ENCODE measurements around the gene KBTBD13. TPM values are rescaled to one million over a fixed set of nuclear protein-coding genes. Genes with fewer than 3 reads are reported as not detected.

Gene KBTBD13
- total RNA-seq, 4 donors from 2014 or later, result 0.38 TPM; not detected in 3

DNA sequence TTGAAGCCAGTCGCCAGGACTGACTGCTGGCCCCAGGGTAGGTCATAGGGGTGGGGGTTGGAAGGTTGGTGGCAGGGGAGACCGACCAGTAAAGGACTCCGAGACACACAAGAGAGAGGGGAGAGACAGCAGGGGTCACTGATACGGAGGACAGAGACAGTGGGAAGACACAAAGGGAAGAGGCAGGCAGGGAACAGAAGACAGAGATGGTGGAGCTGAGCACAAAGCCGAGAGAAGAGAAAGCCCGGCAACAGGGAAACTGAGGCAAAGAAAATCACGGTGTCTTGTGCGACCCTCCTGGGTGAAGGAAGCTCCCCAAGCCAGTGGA is 9.3 kb upstream of the KBTBD13 start:
- H3K27me3 ChIP-seq, result peaks cover 0 to 9% of the 10 kb centered on the region in 2 donors
- DNase-seq, result no peak
- TF ChIP-seq, protein P1, sequence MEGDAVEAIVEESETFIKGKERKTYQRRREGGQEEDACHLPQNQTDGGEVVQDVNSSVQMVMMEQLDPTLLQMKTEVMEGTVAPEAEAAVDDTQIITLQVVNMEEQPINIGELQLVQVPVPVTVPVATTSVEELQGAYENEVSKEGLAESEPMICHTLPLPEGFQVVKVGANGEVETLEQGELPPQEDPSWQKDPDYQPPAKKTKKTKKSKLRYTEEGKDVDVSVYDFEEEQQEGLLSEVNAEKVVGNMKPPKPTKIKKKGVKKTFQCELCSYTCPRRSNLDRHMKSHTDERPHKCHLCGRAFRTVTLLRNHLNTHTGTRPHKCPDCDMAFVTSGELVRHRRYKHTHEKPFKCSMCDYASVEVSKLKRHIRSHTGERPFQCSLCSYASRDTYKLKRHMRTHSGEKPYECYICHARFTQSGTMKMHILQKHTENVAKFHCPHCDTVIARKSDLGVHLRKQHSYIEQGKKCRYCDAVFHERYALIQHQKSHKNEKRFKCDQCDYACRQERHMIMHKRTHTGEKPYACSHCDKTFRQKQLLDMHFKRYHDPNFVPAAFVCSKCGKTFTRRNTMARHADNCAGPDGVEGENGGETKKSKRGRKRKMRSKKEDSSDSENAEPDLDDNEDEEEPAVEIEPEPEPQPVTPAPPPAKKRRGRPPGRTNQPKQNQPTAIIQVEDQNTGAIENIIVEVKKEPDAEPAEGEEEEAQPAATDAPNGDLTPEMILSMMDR (IDR thresholded peaks at IDR 0.05), result no peak
- no peak for TF ChIP-seq POLR2A (IDR thresholded peaks at IDR 0.05)
- H3K4me1 ChIP-seq, result peaks cover 0 to 31% (median 0%) of the 10 kb centered on the region in 4 donors
- H3K36me3 ChIP-seq, result no peaks in the 10 kb centered on the region
- H3K9me3 ChIP-seq, result no peaks in the 10 kb centered on the region
- H3K27ac ChIP-seq, result peak overlapping the region; percentile 62 to 80 (median 74)
- peak overlapping the region; percentile 29 to 67 (median 42) for H3K4me3 ChIP-seq

DNA sequence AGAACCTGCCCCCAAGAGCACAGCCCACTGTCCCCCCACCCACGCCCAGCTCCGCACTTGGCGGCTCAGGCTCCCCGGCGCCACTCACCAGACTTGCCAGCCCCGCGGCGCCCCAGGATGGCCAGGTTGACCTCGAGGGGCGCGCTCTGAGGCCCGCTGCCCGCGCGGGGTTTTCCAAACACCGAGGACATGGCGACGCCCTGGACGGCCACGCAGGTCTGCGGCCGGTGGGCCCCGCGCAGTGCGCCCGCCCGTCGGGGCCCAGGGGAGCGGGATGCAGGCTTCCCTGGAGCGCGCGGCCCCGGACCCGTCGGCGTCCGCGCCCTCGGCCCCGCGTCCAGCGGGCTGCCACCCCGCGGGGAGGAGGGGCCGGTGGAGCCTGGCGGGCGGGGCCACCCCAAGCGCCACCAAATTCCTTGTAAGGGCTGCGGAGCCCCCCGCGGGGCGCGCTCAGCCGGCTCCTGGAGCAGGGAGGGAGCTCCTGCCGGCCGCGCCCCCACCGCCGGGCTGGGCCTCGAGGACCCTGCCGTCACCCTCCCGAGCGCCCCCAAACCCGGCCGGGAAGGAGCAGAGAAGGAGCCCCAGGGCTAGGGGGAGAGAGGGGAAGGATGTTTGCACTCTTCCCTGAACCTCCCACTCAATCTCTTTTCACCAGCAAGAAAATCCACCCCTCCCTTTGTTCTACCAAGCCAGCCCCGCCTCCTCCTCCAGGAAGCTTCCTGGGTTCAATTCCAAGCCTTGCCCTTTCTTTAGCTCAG is 8.7 kb upstream of the KBTBD13 start, which contains the start of gene RASL12:
RASL12 (minus strand) TSS at position 347 of the 758 bp plus-strand sequence; CDS start at position 191, 156 bp downstream.
- H3K9me3 ChIP-seq, result no peaks in the 10 kb centered on the region
- no peaks in the 10 kb centered on the region for H3K36me3 ChIP-seq
- H3K4me1 ChIP-seq, result peaks cover 0 to 32% (median 0%) of the 10 kb centered on the region in 4 donors
- TF ChIP-seq, protein P1 (IDR thresholded peaks at IDR 0.05), result no peak
- no peak for TF ChIP-seq POLR2A (IDR thresholded peaks at IDR 0.05)
- no peak for DNase-seq
- peaks cover 0 to 9% of the 10 kb centered on the region in 2 donors for H3K27me3 ChIP-seq
- H3K4me3 ChIP-seq, result peak within 1 kb of the TSS; percentile 29 to 67 (median 42)
- peak within 1 kb of the TSS; percentile 62 to 80 (median 74) for H3K27ac ChIP-seq

DNA sequence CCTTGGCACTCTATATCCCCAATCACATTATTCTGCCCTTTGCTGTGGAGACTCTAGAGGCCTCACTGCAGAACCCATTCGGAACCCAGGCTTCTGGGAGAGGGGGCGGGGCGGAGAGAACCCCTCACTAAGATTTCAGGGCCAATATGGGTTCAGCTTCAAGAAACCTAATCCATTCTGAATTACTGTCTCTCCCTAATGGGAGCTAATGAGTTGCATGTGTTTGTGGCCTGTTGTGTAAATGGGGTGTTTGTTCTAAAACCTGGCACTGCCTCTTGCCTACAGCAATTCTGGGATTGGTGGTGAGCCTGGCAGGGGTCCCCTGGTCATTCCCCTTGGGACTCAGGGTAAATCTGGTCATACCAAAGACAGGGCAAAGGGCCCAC is 8.2 kb upstream of the KBTBD13 start:
- no peaks in the 10 kb centered on the region for H3K36me3 ChIP-seq
- TF ChIP-seq, protein P1 (IDR thresholded peaks at IDR 0.05), result no peak
- no peak for TF ChIP-seq POLR2A (IDR thresholded peaks at IDR 0.05)
- DNase-seq, result no peak
- peak overlapping the region in 2 of 4 donors; percentile 29 to 46 for H3K4me3 ChIP-seq
- peaks cover 0 to 32% (median 0%) of the 10 kb centered on the region in 4 donors for H3K4me1 ChIP-seq
- peak overlapping the region; percentile 62 to 80 (median 74) for H3K27ac ChIP-seq
- H3K9me3 ChIP-seq, result no peaks in the 10 kb centered on the region
- peaks cover 0 to 9% of the 10 kb centered on the region in 2 donors for H3K27me3 ChIP-seq

DNA sequence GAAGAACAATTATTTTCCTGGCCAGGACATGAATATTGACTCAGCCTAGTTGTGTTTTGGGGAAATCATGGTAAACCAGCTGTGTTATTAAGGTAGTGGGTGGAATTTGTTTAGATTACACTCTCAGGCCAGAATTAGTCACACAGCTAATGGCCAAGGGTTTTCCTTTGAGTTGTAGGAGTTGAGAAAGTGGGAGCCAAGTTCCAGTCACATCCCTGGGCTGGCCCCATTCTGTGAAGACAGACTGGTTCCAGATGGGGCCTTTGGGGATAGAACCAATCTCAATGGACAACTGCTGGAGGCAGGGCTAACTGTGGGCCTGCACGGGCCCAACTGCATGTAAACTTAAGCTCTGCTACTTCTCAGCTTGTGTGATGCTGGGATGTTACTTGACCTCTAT is 7.4 kb upstream of the KBTBD13 start:
- Histone ChIP-seq H3K4me1 (peaks cover 0 to 32% (median 0%) of the 10 kb centered on the region in 4 donors), H3K9me3 (no peaks in the 10 kb centered on the region), H3K27ac (peak overlapping the region in 2 of 4 donors; percentile 74 to 80), H3K4me3 (no peak overlapping the region), H3K36me3 (no peaks in the 10 kb centered on the region), H3K27me3 (peaks cover 0 to 9% of the 10 kb centered on the region in 2 donors)
- DNase-seq, result peak in 1 of 3 donors; percentile 70
- TF ChIP-seq, protein P1 (IDR thresholded peaks at IDR 0.05), result no peak
- TF ChIP-seq POLR2A (IDR thresholded peaks at IDR 0.05), result no peak

DNA sequence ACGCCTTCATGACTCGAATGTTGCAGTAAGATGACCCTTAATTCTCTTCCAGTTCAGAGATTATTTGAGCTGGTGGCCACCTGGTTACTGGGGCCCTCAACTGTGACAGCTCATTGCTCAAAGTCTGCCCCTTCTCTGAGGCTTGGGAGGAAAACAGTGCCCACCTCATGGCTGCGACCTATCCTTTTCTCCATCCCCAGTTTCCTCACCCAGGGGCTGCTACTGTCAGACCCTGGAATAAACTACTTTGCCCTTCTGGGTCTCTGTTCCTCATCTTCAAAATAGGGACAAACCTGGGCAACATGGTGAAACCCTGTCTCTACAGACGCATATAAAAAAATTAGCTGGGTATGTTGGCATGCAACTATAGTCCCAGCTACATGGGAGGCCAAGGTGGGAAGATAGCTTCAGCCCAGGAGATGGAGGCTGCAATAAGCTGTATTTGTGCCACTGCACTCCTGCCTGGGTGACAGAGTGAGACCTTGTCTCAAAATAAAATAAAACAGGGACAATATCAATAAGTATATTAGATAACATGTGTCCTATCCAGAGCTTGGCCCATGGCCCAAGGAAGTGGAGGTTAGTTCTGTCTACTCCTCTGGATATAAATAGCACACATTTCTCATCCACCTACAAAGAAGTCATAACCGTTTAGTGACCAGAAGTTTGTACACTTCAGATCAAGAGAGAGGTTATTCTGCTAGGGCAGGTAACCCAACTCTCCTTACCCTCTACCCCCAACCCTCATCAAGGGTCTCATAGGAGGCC is 6.6 kb upstream of the KBTBD13 start:
- Histone ChIP-seq H3K27ac (peak overlapping the region in 3 of 4 donors; percentile 4 to 61 (median 59)), H3K9me3 (no peaks in the 10 kb centered on the region), H3K36me3 (no peaks in the 10 kb centered on the region), H3K27me3 (peaks cover 0 to 9% of the 10 kb centered on the region in 2 donors), H3K4me3 (no peak overlapping the region), H3K4me1 (peaks cover 0 to 32% (median 0%) of the 10 kb centered on the region in 4 donors)
- no peak for DNase-seq
- TF ChIP-seq, protein P1 (IDR thresholded peaks at IDR 0.05), result no peak
- no peak for TF ChIP-seq POLR2A (IDR thresholded peaks at IDR 0.05)

Data from Peyer's patch (tissue), 4 donors.